PC-3 (cell line): ENCODE data around the gene TMEM204.

Experiments
- EZH2phosphoT487 ChIP-seq: fragments of 300-600 bp; sonication (generic); IDR thresholded peaks from 2 replicates; pipeline ENCODE4 v1.6.1; 2018; ENCODE audit warnings: mild to moderate bottlenecking, antibody characterized with exemption, low read length, borderline replicate concordance
- TF ChIP-seq, protein P1 (sequence below): fragments of 300-600 bp; sonication (generic); conservative IDR thresholded peaks from 2 replicates; pipeline ENCODE4 v1.5.1; 2017; ENCODE audit warnings: antibody characterized with exemption, low read depth, mild to moderate bottlenecking, low read length

DNA sequence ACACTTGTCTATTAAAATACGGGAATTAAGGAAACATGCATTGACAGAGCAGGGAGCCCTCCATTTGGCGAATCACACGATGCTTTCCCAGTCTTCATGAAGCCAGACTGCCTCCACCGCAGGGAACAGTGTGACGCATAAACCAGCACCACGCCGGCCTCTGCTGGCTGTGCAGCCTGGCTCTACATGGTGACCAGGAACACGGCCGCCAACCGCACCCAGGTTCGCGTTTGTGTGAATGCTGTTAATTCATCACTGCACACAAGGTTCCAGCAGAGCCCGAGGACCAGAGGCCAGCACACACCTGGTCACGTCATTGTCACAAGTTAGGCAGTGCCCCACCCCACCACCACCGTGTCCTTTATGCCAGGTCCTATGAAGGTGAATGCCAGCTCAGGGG, 26.7 kb downstream of the TMEM204 start:
- TF ChIP-seq, protein P1, sequence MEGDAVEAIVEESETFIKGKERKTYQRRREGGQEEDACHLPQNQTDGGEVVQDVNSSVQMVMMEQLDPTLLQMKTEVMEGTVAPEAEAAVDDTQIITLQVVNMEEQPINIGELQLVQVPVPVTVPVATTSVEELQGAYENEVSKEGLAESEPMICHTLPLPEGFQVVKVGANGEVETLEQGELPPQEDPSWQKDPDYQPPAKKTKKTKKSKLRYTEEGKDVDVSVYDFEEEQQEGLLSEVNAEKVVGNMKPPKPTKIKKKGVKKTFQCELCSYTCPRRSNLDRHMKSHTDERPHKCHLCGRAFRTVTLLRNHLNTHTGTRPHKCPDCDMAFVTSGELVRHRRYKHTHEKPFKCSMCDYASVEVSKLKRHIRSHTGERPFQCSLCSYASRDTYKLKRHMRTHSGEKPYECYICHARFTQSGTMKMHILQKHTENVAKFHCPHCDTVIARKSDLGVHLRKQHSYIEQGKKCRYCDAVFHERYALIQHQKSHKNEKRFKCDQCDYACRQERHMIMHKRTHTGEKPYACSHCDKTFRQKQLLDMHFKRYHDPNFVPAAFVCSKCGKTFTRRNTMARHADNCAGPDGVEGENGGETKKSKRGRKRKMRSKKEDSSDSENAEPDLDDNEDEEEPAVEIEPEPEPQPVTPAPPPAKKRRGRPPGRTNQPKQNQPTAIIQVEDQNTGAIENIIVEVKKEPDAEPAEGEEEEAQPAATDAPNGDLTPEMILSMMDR: no peak
- TF ChIP-seq EZH2phosphoT487: no peak
